ENCODE results near the gene PLXNB2.

The PLXNB2 gene

GRCh38 chr22:50250555-50251476, 56.6 kb downstream of the PLXNB2 start, which contains the start of gene HDAC10 (continued):
- TF ChIP-seq ZNF280C (tag by site-specific recombination; IDR thresholded peaks at IDR 0.05), result no peak
- no peak for TF ChIP-seq ZNF785 (tag by site-specific recombination; IDR thresholded peaks at IDR 0.05)
- no peak for TF ChIP-seq ZNF571 (tag by site-specific recombination; IDR thresholded peaks at IDR 0.05)
- TF ChIP-seq ZNF692 (tag by site-specific recombination; IDR thresholded peaks at IDR 0.05), result 0 out of 2 replicates have a peak, but pooled peaks have one; percentile 29
- TF ChIP-seq SALL2 (tag by site-specific recombination; IDR thresholded peaks at IDR 0.05; ENCODE audit: borderline replicate concordance), result no peak
- no peak for TF ChIP-seq ZNF223 (tag by site-specific recombination; IDR thresholded peaks at IDR 0.05)
- peak; percentile 73 for TF ChIP-seq KLF9 (tag by site-specific recombination; IDR thresholded peaks at IDR 0.05; ENCODE audit: low read depth)
- TF ChIP-seq ZNF175 (tag by site-specific recombination; IDR thresholded peaks at IDR 0.05), result no peak
- TF ChIP-seq GFI1B (tag by site-specific recombination; IDR thresholded peaks at IDR 0.05), result no peak
- no peak for TF ChIP-seq TCF7L2 (IDR thresholded peaks at IDR 0.05; ENCODE audit: borderline replicate concordance, low read depth, low read length)
- no peak for TF ChIP-seq ZNF707 (tag by site-specific recombination; IDR thresholded peaks at IDR 0.05)
- TF ChIP-seq ZNF211 (tag by site-specific recombination; IDR thresholded peaks at IDR 0.05; ENCODE audit: low read depth), result no peak
- no peak for TF ChIP-seq ATF2 (tag by site-specific recombination; IDR thresholded peaks at IDR 0.05; ENCODE audit: low read depth)
- no peak for TF ChIP-seq EGR2 (tag by site-specific recombination; IDR thresholded peaks at IDR 0.05; ENCODE audit: low read depth)
- TF ChIP-seq REST (tag by site-specific recombination; IDR thresholded peaks at IDR 0.05), result no peak
- no peak for TF ChIP-seq ZNF514 (tag by site-specific recombination; IDR thresholded peaks at IDR 0.05)
- no peak for TF ChIP-seq ZNF24 (tag by site-specific recombination; IDR thresholded peaks at IDR 0.05)
- no peak for TF ChIP-seq ZNF645 (tag by site-specific recombination; IDR thresholded peaks at IDR 0.05)
- TF ChIP-seq ZNF777 (tag by site-specific recombination; IDR thresholded peaks at IDR 0.05; ENCODE audit: borderline replicate concordance), result no peak
- TF ChIP-seq REPIN1 (tag by site-specific recombination; IDR thresholded peaks at IDR 0.05; ENCODE audit: low read depth), result no peak
- TF ChIP-seq ZSCAN30 (tag by site-specific recombination; IDR thresholded peaks at IDR 0.05), result peak; percentile 61; the same call in 1 of the 2 replicates
- no peak for TF ChIP-seq ZNF544 (tag by site-specific recombination; IDR thresholded peaks at IDR 0.05)
- peak; percentile 39; the same call in 1 of the 2 replicates for TF ChIP-seq KLF8 (tag by site-specific recombination; IDR thresholded peaks at IDR 0.05)
- TF ChIP-seq PRDM4 (tag by site-specific recombination; IDR thresholded peaks at IDR 0.05), result no peak
- no peak for TF ChIP-seq ZNF140 (tag by site-specific recombination; IDR thresholded peaks at IDR 0.05)
- TF ChIP-seq ZNF610 (tag by site-specific recombination; IDR thresholded peaks at IDR 0.05; ENCODE audit: borderline replicate concordance), result no peak
- no peak for TF ChIP-seq ZNF19 (tag by site-specific recombination; IDR thresholded peaks at IDR 0.05; ENCODE audit: low read depth)

Measured in HEK293 (cell line).